Neuronal stem cell (in vitro differentiated cells): ENCODE measurements around the gene DDX1.

ENCODE experiments used
- DNase-seq: peaks from one replicate; pipeline ENCODE4 v3.0.0-alpha.2; 2013; ENCODE audit warnings: low spot score
- H2AFZ ChIP-seq: one replicate; pipeline ENCODE4 v1.6.1; 2013; ENCODE audit warnings: mild to moderate bottlenecking, low read length, inconsistent platforms
- H2AK5ac ChIP-seq: 2 replicates; pipeline ENCODE4 v1.6.1; 2013; ENCODE audit warnings: low read depth, mild to moderate bottlenecking, inconsistent platforms, low read length, moderate library complexity, mixed read lengths
- H2BK120ac ChIP-seq: 2 replicates; pipeline ENCODE4 v1.6.1; 2013; ENCODE audit warnings: low read depth, mild to moderate bottlenecking, inconsistent platforms, low read length, moderate library complexity, mixed read lengths
- H2BK12ac ChIP-seq: one replicate; pipeline ENCODE4 v1.6.1; 2013; ENCODE audit warnings: low read length, inconsistent platforms
- H2BK15ac ChIP-seq: 2 replicates; pipeline ENCODE4 v1.6.1; 2013; ENCODE audit warnings: mild to moderate bottlenecking, low read length, inconsistent platforms, mixed read lengths
- H2BK5ac ChIP-seq: one replicate; pipeline ENCODE4 v1.6.1; 2013; ENCODE audit warnings: inconsistent platforms, mild to moderate bottlenecking, low read length, moderate library complexity
- H3K14ac ChIP-seq: one replicate; pipeline ENCODE4 v1.6.1; 2013; ENCODE audit warnings: low read length, inconsistent platforms
- H3K18ac ChIP-seq: 2 replicates; pipeline ENCODE4 v1.6.1; 2013; ENCODE audit warnings: low read length, inconsistent platforms
- H3K23ac ChIP-seq: 2 replicates; pipeline ENCODE4 v1.6.1; 2013; ENCODE audit warnings: low read depth, mild to moderate bottlenecking, mixed read lengths, low read length, inconsistent platforms; ENCODE audit not compliant: poor library complexity
- H3K27ac ChIP-seq: replicated peaks from 3 replicates; pipeline ENCODE4 v1.5.1; 2013; ENCODE audit warnings: low read length, inconsistent platforms
- H3K27me3 ChIP-seq, 3 experiments: 2 replicates each; pipeline ENCODE4 v1.6.1; 2013; ENCODE audit warnings: low read length in 3 of 3, mild to moderate bottlenecking in 2 of 3, inconsistent platforms in 1 of 3, low read depth in 1 of 3, mixed read lengths in 1 of 3, moderate library complexity in 1 of 3; ENCODE audit not compliant: control insufficient read depth in 3 of 3, insufficient read depth in 3 of 3
- H3K36me3 ChIP-seq, 2 donors: replicated peaks in 1 of 2; 2 replicates each; pipeline ENCODE4 v1.6.1; 2013; ENCODE audit warnings: low read length in 2 of 2; ENCODE audit not compliant: control insufficient read depth in 2 of 2, insufficient read depth in 2 of 2
- H3K4ac ChIP-seq: 2 replicates; pipeline ENCODE4 v1.6.1; 2013; ENCODE audit warnings: inconsistent platforms, mild to moderate bottlenecking, low read length, moderate library complexity
- H3K4me1 ChIP-seq, 2 donors: 1 replicate in 1 of 2; 2 replicates in 1 of 2; pipeline ENCODE4 v1.6.1; 2013; ENCODE audit warnings: low read length in 2 of 2, low read depth in 1 of 2; ENCODE audit not compliant: control insufficient read depth in 2 of 2, insufficient read depth in 1 of 2
- H3K4me2 ChIP-seq: one replicate; pipeline ENCODE4 v1.6.1; 2013; ENCODE audit warnings: mild to moderate bottlenecking, low read length, inconsistent platforms; ENCODE audit not compliant: insufficient read depth, poor library complexity, severe bottlenecking
- H3K4me3 ChIP-seq, 2 donors: 2 replicates each; pipeline ENCODE4 v1.5.1; 2013; ENCODE audit warnings: low read length in 2 of 2, mild to moderate bottlenecking in 2 of 2, inconsistent platforms in 1 of 2, moderate library complexity in 1 of 2
- H3K79me1 ChIP-seq: one replicate; pipeline ENCODE4 v1.6.1; 2013; ENCODE audit warnings: low read depth, mild to moderate bottlenecking, inconsistent platforms, low read length, moderate library complexity
- H3K9ac ChIP-seq: one replicate; pipeline ENCODE4 v1.6.1; 2013; ENCODE audit warnings: mild to moderate bottlenecking, low read depth, low read length, inconsistent platforms; ENCODE audit not compliant: poor library complexity
- H3K9me3 ChIP-seq, 2 donors: replicated peaks in 1 of 2; 2 replicates each; pipeline versions ENCODE3 to v1.6.1; 2013; ENCODE audit warnings: low read length in 2 of 2, mild to moderate bottlenecking in 2 of 2, inconsistent platforms in 1 of 2, low read depth in 1 of 2, mixed read lengths in 1 of 2, moderate library complexity in 1 of 2; ENCODE audit not compliant: control insufficient read depth in 2 of 2, insufficient read depth in 1 of 2
- H4K8ac ChIP-seq: one replicate; pipeline ENCODE4 v1.6.1; 2013; ENCODE audit warnings: low read depth, mild to moderate bottlenecking, inconsistent platforms, low read length, moderate library complexity
- H4K91ac ChIP-seq: one replicate; pipeline ENCODE4 v1.6.1; 2013; ENCODE audit warnings: low read length, low read depth, mild to moderate bottlenecking, inconsistent platforms; ENCODE audit not compliant: poor library complexity
- WGBS, 2 donors: extraction: QIAGEN DNeasy Blood & Tissue Kit; methylation state at CpG; one replicate each; pipeline ENCODE4 v1.1.7; 2013; ENCODE audit warnings: missing lambda C conversion rate in 2 of 2, mixed read lengths in 1 of 2; ENCODE audit not compliant: insufficient read length in 2 of 2, insufficient replicate concordance in 1 of 2; ENCODE audit errors: extremely low coverage in 2 of 2; 5-methylcytosine and 5-hydroxymethylcytosine counted together

DDX1 gene

DNA sequence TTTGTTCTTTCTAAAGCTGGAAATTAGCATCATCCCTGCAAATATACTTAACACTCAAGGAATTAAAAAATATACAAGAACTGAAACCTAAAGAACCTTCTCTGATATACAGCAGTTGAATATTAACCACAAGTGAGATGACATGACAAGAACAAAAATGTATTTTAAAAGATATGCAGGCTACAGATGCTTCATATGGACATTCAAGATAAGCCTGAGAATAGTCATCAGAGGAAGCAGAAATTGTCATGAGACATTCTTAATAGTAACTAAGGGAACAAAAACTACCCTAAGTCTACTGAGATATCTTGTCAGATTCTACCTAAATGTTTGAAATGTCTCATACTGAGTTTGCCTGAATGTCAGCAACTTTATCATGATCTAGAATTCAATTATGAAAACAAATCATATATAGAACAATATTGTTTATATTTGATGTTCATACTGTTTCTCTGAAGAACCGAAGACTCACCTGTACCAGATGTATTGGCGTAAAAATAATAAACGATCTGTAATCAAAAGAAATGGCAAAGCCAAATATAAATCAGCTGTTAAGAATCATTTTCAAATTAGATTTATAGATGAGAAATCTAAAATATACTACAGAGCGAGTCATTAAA lies 35.2 kb upstream of the DDX1 start:
- Histone ChIP-seq H2BK120ac (no peak overlapping the region), H2BK12ac (no peak overlapping the region), H2AFZ (no peak overlapping the region), H3K9me3 (no peaks in the 10 kb centered on the region), H2BK15ac (no peak overlapping the region), H3K4me3 (no peak overlapping the region), H4K91ac (no peak overlapping the region), H3K79me1 (peaks cover 3% of the 10 kb centered on the region), H3K4me2 (no peak overlapping the region), H3K14ac (no peak overlapping the region), H3K23ac (no peak overlapping the region), H4K8ac (no peak overlapping the region), H3K18ac (no peak overlapping the region), H3K36me3 (peaks cover 2 to 53% of the 10 kb centered on the region in 2 donors), H3K4me1 (peaks cover 0 to 10% of the 10 kb centered on the region in 2 donors), H3K27ac (no peak overlapping the region), H2BK5ac (no peak overlapping the region), H2AK5ac (no peak overlapping the region), H3K9ac (no peak overlapping the region), H3K27me3 (no peaks in the 10 kb centered on the region), H3K4ac (no peak overlapping the region)
- DNase-seq = no peak
- WGBS, 2 donors = no CpG with 5 or more reads among the region's 4 CpGs

DNA sequence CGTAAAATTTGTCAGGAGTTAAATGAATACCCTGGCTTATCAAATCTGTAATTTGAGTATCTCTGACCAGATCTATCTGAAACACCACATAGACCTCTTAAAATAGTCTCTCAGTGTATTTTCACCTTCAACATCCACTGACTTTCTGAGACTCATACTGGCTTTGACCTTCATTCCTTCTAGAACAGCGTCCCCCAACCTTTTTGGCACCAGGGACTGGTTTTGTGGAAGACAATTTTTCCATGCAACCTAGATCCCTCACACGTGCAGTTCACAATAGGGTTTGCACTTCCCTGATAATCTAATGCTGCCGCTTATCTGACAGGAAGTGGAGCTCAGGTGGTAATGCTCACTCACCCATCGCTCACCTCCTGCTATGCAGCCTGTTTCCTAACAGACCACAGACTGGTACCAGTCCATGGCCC lies 33.8 kb upstream of the DDX1 start:
- Histone ChIP-seq H2BK5ac (no peak overlapping the region), H2AK5ac (no peak overlapping the region)

GRCh38 chr2:15559379-15560139 lies 32.1 kb upstream of the DDX1 start:
- no peak overlapping the region for H2BK5ac ChIP-seq
- no peak overlapping the region for H2BK15ac ChIP-seq
- no peak overlapping the region for H3K23ac ChIP-seq
- H3K14ac ChIP-seq = no peak overlapping the region
- H3K4me3 ChIP-seq = peak overlapping the region in 1 of 2 donors; percentile 80
- no peak for DNase-seq
- no peak overlapping the region for H4K8ac ChIP-seq
- H2BK120ac ChIP-seq = no peak overlapping the region
- no peaks in the 10 kb centered on the region for H3K27me3 ChIP-seq
- H3K4me2 ChIP-seq = no peak overlapping the region
- no peak overlapping the region for H2BK12ac ChIP-seq
- H3K9ac ChIP-seq = no peak overlapping the region
- no peak overlapping the region for H2AK5ac ChIP-seq
- peaks cover 3 to 23% of the 10 kb centered on the region in 2 donors for H3K4me1 ChIP-seq
- H4K91ac ChIP-seq = no peak overlapping the region
- WGBS, 2 donors = no CpG with 5 or more reads among the region's 6 CpGs
- H3K4ac ChIP-seq = no peak overlapping the region
- peak overlapping the region; percentile 49 for H2AFZ ChIP-seq
- no peak overlapping the region for H3K27ac ChIP-seq
- no peak overlapping the region for H3K18ac ChIP-seq
- H3K9me3 ChIP-seq = no peaks in the 10 kb centered on the region
- H3K36me3 ChIP-seq = peaks cover 2 to 24% of the 10 kb centered on the region in 2 donors
- H3K79me1 ChIP-seq = peaks cover 3% of the 10 kb centered on the region

More for the DNA sequence above, 33.8 kb upstream of the DDX1 start:
- Histone ChIP-seq H3K4me2 (no peak overlapping the region), H3K4me3 (no peak overlapping the region), H4K8ac (no peak overlapping the region), H3K27ac (no peak overlapping the region), H3K23ac (no peak overlapping the region), H3K9me3 (no peaks in the 10 kb centered on the region), H3K9ac (no peak overlapping the region), H4K91ac (no peak overlapping the region), H3K14ac (no peak overlapping the region), H3K18ac (no peak overlapping the region), H2BK120ac (no peak overlapping the region), H3K4me1 (peaks cover 3 to 16% of the 10 kb centered on the region in 2 donors), H3K4ac (no peak overlapping the region), H2AFZ (no peak overlapping the region), H3K36me3 (peaks cover 2 to 40% of the 10 kb centered on the region in 2 donors), H3K27me3 (no peaks in the 10 kb centered on the region), H2BK15ac (no peak overlapping the region), H3K79me1 (peaks cover 3% of the 10 kb centered on the region), H2BK12ac (no peak overlapping the region)
- no CpG with 5 or more reads among the region's 5 CpGs for WGBS, 2 donors
- DNase-seq = no peak
